Measurements from ENCODE around the gene TRIM63.

- TF ChIP-seq GATA2 (IDR thresholded peaks at IDR 0.05; ENCODE audit: low read depth, low read length) (no peak), GATA3 (IDR thresholded peaks at IDR 0.05; ENCODE audit: low read depth, low read length) (no peak)
Measured at GRCh38 chr1:26029864-26030481, 37.5 kb downstream of the TRIM63 start.
